ENCODE results near the gene TDRD9. TPM values are rescaled to one million over a fixed set of nuclear protein-coding genes. Genes with fewer than 3 reads are reported as not detected.

Gene TDRD9
- total RNA-seq, 4 donors from 2014 or later = 0.17 to 1.5 (median 0.31) TPM; not detected in 1

GRCh38 chr14:103925316-103925715 is 2.9 kb upstream of the TDRD9 start:
- H3K9me3 ChIP-seq = no peaks in the 10 kb centered on the region
- in situ Hi-C loops (cut with MboI; ENCODE audit: low sequenced_read_pairs in 4 of 4) = no loop called here
- H3K27me3 ChIP-seq = peaks cover 0 to 11% (median 0%) of the 10 kb centered on the region in 3 donors
- ATAC-seq (no peak), DNase-seq (no peak)
- intact Hi-C loops (cut with DNase I; ENCODE audit: low total_unique reads) = no loop called here
- H3K36me3 ChIP-seq = no peaks in the 10 kb centered on the region
- peaks cover 4 to 9% of the 10 kb centered on the region in 2 donors for H3K4me1 ChIP-seq
- no peak overlapping the region for H3K27ac ChIP-seq
- H3K4me3 ChIP-seq = no peak overlapping the region
- no peak for TF ChIP-seq CTCF (IDR thresholded peaks at IDR 0.05 in 4 of 5, conservative IDR thresholded peaks at IDR 0.05 in 1 of 5)
- no peak for TF ChIP-seq POLR2A (IDR thresholded peaks at IDR 0.05)

GRCh38 chr14:103927566-103927965 is 690 bp upstream of the TDRD9 start:
- no peaks in the 10 kb centered on the region for H3K36me3 ChIP-seq
- H3K27ac ChIP-seq = no peak overlapping the region
- H3K4me3 ChIP-seq = no peak overlapping the region
- no peaks in the 10 kb centered on the region for H3K9me3 ChIP-seq
- no peak for DNase-seq
- in situ Hi-C loops (cut with MboI; ENCODE audit: low sequenced_read_pairs in 4 of 4) (no loop called here), intact Hi-C loops (cut with DNase I; ENCODE audit: low total_unique reads) (no loop called here)
- peaks cover 0 to 11% (median 0%) of the 10 kb centered on the region in 3 donors for H3K27me3 ChIP-seq
- H3K4me1 ChIP-seq = no peaks in the 10 kb centered on the region
- no peak for ATAC-seq
- TF ChIP-seq CTCF (IDR thresholded peaks at IDR 0.05 in 4 of 5, conservative IDR thresholded peaks at IDR 0.05 in 1 of 5) (no peak), POLR2A (IDR thresholded peaks at IDR 0.05) (no peak)

GRCh38 chr14:103930051-103930604 is 1.9 kb downstream of the TDRD9 start:
- Histone ChIP-seq H3K27me3 (peaks cover 0 to 6% (median 0%) of the 10 kb centered on the region in 3 donors), H3K4me3 (no peak overlapping the region), H3K4me1 (no peaks in the 10 kb centered on the region), H3K27ac (no peak overlapping the region), H3K36me3 (no peaks in the 10 kb centered on the region), H3K9me3 (no peaks in the 10 kb centered on the region)
- in situ Hi-C loops (cut with MboI; ENCODE audit: low sequenced_read_pairs in 4 of 4) (no loop called here), intact Hi-C loops (cut with DNase I; ENCODE audit: low total_unique reads) (no loop called here)
- TF ChIP-seq POLR2A (IDR thresholded peaks at IDR 0.05) = no peak
- no peak for TF ChIP-seq CTCF (IDR thresholded peaks at IDR 0.05 in 4 of 5, conservative IDR thresholded peaks at IDR 0.05 in 1 of 5)
- DNase-seq (no peak), ATAC-seq (no peak)

- peaks cover 0 to 6% (median 0%) of the 10 kb centered on the region in 3 donors for H3K27me3 ChIP-seq
- in situ Hi-C loops (cut with MboI; ENCODE audit: low sequenced_read_pairs in 4 of 4) = no loop called here
- intact Hi-C loops (cut with DNase I; ENCODE audit: low total_unique reads) = no loop called here
- no peak overlapping the region for H3K27ac ChIP-seq
- H3K4me3 ChIP-seq = no peak overlapping the region
- no peak for ATAC-seq
- DNase-seq = no peak
- no peak for TF ChIP-seq POLR2A (IDR thresholded peaks at IDR 0.05)
- TF ChIP-seq CTCF (IDR thresholded peaks at IDR 0.05 in 4 of 5, conservative IDR thresholded peaks at IDR 0.05 in 1 of 5) = no peak
- no peaks in the 10 kb centered on the region for H3K9me3 ChIP-seq
- H3K4me1 ChIP-seq = no peaks in the 10 kb centered on the region
- H3K36me3 ChIP-seq = no peaks in the 10 kb centered on the region
Measured at GRCh38 chr14:103931422-103931821, 3.2 kb downstream of the TDRD9 start.
